HG03469 (cell line): ENCODE results near the gene ATXN2.

ENCODE experiments used
- ATAC-seq: cut with Tn5 transposase; IDR thresholded peaks from one replicate; pipeline ENCODE4 v1.9.1; 2021; ENCODE audit warnings: mild to moderate bottlenecking, moderate library complexity, moderate number of reproducible peaks; ENCODE audit not compliant: unreplicated experiment

Gene ATXN2

DNA sequence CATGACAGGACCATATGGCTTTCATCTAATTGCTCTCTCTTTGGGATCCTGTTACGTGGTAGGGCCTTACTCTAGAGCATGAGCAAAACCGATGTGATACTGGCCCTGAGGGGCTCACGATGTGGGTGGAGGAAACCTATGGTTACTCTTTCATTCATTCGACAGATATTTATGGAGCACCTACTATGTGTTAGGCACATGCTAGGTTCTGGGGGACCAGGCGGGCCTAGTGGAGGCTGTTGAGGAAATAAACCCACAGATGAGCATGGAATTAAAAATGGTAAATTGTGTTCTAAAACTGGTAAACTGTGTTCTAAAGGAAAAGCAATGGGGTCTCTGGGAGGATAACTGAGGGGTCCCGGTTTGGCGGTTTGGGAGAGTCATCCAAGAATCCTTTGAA lies 178.6 kb downstream of the ATXN2 start:
- ATAC-seq, result no peak

DNA sequence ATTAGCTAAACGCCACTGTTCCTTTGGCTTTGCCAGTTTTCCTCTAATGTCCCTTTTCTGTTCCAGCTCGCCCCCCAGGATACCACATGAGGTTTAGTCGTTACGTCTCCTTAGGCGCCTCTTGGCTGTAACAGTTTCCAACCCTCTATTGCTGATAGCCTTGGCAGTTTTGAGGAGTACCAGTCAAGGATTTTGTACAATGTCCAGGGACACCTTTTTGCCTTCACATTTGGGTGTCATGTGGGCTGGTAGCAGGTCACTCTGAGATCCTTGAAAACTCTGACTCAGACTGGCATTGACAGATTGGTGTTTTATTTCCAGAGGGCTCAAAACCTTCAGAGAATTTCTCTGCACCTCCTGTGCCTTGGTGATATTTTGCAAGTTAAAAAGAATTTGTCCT lies 179.3 kb downstream of the ATXN2 start:
- no peak for ATAC-seq

DNA sequence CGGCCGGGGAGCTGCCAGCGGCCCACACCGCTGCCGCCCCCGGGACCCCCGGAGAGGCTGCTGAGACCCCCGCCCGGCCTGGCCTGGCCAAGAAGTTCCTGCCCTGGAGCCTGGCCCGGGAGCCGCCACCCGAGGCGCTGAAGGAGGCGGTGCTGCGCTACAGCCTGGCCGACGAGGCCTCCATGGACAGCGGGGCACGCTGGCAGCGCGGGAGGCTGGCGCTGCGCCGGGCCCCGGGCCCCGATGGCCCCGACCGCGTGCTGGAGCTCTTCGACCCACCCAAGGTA lies 180.6 kb downstream of the ATXN2 start:
- ATAC-seq, result no peak

DNA sequence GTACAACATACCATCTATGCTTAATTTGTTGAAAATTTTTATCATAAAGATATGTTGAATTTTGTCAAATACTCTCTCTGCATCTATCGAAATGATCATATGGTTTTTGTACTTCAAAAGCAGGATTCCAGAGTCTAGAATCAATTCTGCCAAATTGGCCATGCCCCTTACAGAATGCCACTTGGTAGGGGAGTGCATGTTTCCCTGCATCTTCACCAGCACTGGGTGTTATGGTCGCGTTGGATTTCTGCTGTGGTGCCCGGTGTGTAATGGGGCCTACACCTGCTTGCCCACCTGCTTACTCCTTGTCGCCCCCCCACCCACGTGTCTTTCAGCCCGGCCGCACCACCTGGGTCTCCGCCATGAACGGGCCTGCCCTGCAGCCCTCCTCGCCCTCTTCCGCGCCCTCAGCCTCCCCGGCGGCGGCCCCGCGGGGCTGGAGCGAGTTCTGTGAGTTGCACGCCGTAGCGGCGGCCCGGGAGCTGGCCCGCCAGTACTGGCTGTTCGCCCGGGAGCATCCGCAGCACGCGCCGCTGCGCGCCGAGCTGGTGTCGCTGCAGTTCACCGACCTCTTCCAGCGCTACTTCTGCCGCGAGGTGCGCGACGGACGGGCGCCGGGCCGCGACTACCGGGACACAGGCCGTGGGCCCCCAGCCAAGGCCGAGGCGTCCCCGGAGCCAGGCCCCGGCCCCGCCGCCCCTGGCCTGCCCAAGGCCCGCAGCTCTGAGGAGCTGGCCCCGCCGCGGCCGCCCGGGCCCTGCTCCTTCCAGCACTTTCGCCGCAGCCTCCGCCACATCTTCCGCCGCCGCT lies 181.1 kb downstream of the ATXN2 start:
- no peak for ATAC-seq

DNA sequence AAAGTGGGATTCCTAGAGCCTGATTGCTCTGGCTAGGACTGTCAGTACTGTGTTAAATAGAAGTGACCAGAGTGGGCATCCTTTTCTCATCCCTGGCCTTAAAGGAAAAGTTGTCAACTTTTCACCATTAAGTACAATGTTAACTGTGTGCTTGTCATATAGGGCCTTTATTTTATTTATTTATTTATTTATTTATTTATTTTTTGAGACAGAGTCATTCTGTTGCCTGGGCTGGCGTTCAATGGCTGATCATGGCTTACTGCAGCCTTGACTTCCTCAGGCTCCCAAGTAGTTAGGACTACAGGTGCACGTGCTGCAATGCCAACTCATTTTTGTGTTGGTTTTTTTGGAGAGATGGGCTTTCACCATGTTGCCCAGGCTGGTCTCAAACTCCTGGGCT lies 181.8 kb downstream of the ATXN2 start:
- no peak for ATAC-seq

- ATAC-seq, result no peak
Measured at GRCh38 chr12:111414711-111415252, 184.3 kb downstream of the ATXN2 start.

GRCh38 chr12:111413442-111414086 lies 185.6 kb downstream of the ATXN2 start:
- ATAC-seq, result no peak

GRCh38 chr12:111412830-111413441 lies 186.2 kb downstream of the ATXN2 start:
- no peak for ATAC-seq

DNA sequence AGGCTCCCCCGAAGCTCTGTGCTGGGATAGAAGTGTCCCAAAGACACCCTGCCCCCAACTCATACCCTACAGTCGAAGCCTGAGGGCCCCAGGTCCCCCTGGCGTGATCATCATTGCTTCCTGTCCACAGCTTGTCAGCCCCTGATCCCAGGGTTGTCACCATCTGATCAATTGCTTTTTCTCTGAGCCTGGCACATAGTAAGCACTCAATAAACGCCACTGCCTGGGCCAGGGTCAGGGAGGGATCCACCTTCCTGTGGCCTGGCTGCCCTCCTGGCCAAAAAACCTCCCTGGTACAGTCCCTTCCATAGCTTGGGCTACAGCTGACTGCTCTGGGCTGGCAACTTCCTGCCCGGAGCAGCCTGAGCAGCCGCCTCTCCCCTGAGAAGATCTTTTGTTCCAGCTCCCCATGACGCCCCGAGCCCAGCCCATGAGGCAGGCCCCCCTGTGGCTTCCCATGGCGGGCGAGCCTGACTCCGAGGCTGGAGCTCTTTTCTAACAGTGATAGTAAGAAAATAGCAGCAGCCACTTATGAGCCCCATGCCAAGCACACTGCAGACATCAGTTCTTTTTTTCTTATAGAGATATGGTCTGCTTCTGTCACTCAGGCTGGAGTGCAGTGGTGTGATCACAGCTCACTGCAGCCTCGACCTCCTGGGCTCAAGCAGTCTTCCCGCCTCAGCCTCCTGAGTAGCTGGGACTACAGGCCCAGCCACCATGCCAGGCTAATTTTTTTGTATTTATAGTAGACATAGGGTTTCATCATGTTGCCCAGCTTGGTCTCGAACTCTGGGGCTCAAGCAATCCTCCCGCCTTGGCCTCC lies 186.9 kb downstream of the ATXN2 start:
- ATAC-seq, result no peak

DNA sequence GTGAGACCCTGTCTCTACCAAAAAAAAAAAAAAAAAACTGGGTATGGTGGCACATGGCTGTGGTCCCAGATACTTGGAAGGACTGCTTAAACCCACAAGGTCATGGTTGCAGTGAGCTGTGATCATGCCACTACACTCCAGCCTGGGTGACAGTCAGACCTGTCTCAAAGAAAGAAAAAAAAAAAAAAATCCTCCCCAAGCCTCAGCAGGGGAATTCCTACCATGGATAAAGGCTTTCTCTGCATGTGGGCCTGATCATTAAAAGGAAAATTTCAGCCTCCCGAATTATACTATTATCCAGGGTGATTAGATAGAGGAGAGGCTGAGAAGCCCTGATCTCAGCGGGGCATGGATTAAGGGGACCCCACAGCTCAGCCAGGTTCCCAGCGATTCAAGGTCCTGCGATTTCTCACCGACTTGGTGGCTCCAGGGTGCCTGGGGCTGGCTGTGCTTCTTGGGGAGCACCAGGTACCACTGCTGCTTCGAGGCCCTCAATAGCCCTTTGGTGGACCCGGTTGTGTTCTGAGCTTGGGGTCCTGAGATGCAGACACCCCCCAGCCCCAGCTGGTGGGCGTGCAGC lies 187.8 kb downstream of the ATXN2 start:
- no peak for ATAC-seq

DNA sequence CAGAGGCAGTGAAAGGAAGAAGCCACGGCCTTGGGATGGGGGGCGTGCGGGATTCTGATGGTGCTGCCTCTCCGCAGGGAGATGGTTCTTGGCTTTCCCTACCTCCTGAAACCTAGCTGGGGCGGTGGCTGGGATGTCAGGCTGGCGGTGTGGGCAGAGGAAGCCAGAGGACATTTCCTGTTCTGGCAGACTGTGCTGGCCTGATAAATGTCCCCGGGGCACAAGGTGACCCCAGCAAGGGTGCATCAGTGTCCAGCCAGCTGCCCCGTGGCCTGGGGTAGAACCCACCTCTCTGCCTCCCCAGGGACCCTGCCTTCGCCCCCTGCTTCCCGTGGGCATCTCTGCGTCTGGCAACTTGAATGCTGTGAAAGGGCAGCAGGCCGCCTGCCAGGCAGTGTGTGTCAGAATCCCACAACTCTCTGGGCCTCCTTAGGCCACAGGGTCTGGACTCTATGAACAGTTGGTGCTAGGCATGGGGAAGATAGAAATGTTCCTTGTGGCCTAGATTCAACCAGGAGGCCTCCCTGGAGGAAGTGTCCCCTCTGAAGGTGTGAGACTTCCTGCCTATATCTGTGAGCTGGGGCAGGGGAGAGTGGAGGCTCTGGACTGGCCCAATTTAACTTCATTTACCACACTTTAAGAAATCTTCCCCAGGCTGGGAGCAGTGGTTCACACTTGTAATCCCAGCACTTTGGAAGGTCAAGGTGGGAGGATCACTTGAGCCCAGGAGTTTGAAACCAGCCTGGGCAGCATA lies 188.5 kb downstream of the ATXN2 start:
- ATAC-seq, result no peak

GRCh38 chr12:111409780-111410430 lies 189.2 kb downstream of the ATXN2 start:
- ATAC-seq, result no peak

DNA sequence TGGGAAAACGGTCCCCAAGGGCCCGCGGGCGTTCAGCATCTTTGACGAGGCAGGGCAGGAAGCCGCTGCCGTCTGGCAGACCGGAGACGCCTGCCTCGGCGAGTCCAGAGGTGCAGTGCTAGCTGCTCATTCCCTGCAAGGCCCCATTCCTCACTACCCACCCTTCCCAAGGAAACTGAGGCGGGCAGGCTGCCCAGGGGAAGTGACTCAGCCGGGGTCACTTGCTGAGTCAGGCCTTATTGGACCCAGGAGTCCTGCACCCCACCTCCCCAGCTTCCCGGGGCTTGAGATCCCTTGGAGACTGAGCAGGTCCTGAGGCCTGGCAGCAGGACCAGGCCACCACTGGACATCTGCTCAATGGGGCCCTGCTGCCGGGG lies 189.7 kb downstream of the ATXN2 start:
- ATAC-seq, result no peak

GRCh38 chr12:111408686-111409402 lies 190.3 kb downstream of the ATXN2 start:
- ATAC-seq, result no peak

GRCh38 chr12:111408116-111408440 lies 191.0 kb downstream of the ATXN2 start:
- no peak for ATAC-seq

GRCh38 chr12:111407377-111408115 lies 191.6 kb downstream of the ATXN2 start:
- no peak for ATAC-seq

- ATAC-seq, result no peak
Measured at GRCh38 chr12:111406474-111407376, 192.4 kb downstream of the ATXN2 start.
